ENCODE measurements around the gene GPR78. TPM values are rescaled to one million over a fixed set of nuclear protein-coding genes. Genes with fewer than 3 reads are reported as not detected.

GPR78 gene
- total and polyA plus RNA-seq, 2 of the 8 experiments (the other 6 are each of a cell fraction or from before 2014, with no cell fraction given) = 1.0 to 3.0 TPM

DNA sequence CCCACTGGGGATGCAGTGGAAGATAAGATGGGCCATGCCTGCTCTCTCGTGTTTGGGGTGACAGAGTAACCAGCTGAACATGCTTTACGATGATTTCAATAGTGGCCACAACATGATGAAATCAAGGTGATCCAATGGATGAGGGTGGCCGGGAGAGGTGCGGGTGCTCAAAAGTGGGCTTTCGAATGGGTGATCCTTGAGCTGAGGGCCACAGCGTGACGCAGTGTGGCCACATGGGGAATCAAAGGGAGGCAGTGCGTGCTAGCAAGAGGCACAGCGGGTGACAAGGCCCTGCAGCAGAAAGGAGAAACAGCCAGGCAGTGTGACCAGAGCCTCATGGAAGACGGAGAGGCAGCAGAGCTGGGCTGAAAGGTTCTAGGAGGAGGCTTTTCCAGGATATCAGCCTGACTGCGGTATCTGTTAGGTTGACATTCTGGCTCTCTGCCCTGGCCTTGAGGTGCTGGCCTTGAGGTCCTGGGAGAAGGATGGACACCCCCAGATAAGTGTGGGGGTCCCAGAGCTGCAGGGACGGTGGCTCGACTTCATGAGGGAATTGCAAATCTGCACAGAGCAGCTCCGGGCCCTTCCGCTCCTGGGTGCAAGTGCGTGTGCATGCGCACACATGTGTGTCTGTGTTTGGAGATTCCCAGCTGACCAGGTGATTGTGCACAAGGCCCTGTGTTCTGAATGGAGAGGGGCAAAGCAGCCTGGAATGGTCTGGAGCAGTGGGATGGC, 38.0 kb upstream of the GPR78 start:
- H4K8ac ChIP-seq (ENCODE audit: extremely low read depth, insufficient read depth, low read length) = no peak overlapping the region
- no peak overlapping the region for H3K27ac ChIP-seq (ENCODE audit: low read depth, low read length)
- 0 out of 2 replicates have a peak overlapping the region, but pooled peaks have one; percentile 23 for H2BK12ac ChIP-seq (ENCODE audit: low read depth, low read length)
- H3K18ac ChIP-seq (ENCODE audit: extremely low read depth, low read length) = no peak overlapping the region
- H3K36me3 ChIP-seq (ENCODE audit: control insufficient read depth in 2 of 4, insufficient read depth in 4 of 4, low read length in 3 of 4) = no peaks in the 10 kb centered on the region
- peak overlapping the region; percentile 25 for H4K91ac ChIP-seq (replicated peaks; ENCODE audit: insufficient read length, low read length)
- no peak overlapping the region for H3K9ac ChIP-seq (replicated peaks in 1 of 4; ENCODE audit: extremely low read depth in 1 of 4, low read depth in 3 of 4, low read length in 3 of 4)
- H3K79me2 ChIP-seq (ENCODE audit: control insufficient read depth in 1 of 2, insufficient read depth in 2 of 2, low read length in 2 of 2) = no peaks in the 10 kb centered on the region
- CTCF ChIA-PET (ENCODE audit: partially characterized antibody) = interaction anchor here (0.8 to 14.7 kb wide), 10 partner anchors 10 to 71 kb away, joined by 3 to 237 read pairs (median 4); no protein-coding TSS in a partner anchor
- peak overlapping the region; percentile 28 for H2BK120ac ChIP-seq (replicated peaks; ENCODE audit: low read depth, low read length)
- H3K4ac ChIP-seq (replicated peaks; ENCODE audit: insufficient read length, low read depth, low read length) = no peak overlapping the region
- 0 out of 2 replicates have a peak overlapping the region, but pooled peaks have one; percentile 83 for H2BK20ac ChIP-seq (ENCODE audit: low read length)
- H3K23me2 ChIP-seq (ENCODE audit: low read depth, low read length) = no peaks in the 10 kb centered on the region
- no peak overlapping the region for H2AFZ ChIP-seq (ENCODE audit: low read length)
- H4K5ac ChIP-seq (ENCODE audit: insufficient read length, low read depth, low read length) = no peak overlapping the region
- DNase-seq (ENCODE audit: low read depth in 1 of 2, low spot score in 2 of 2) (no peak), FAIRE-seq (no peak)
- no peaks in the 10 kb centered on the region for H3K9me3 ChIP-seq (ENCODE audit: insufficient read depth in 2 of 2, low read depth in 1 of 2, low read length in 1 of 2)
- no peak overlapping the region for H3K56ac ChIP-seq (replicated peaks; ENCODE audit: insufficient read length, low read depth, low read length)
- H3K23ac ChIP-seq (ENCODE audit: insufficient read length) = no peak overlapping the region
- no peaks in the 10 kb centered on the region for H4K20me1 ChIP-seq (replicated peaks in 1 of 2; ENCODE audit: control insufficient read depth in 1 of 2, insufficient read depth in 2 of 2, low read length in 2 of 2)
- H3K4me3 ChIP-seq (ENCODE audit: extremely low read depth in 1 of 4, insufficient read depth in 2 of 4, low read depth in 3 of 4, low read length in 4 of 4) = no peak overlapping the region
- no peak overlapping the region for H3K4me2 ChIP-seq (ENCODE audit: insufficient read depth in 1 of 2, low read depth in 2 of 2, low read length in 2 of 2)
- peaks cover 0 to 13% (median 2%) of the 10 kb centered on the region in 4 experiments; a peak in 4 of 7 replicates for H3K4me1 ChIP-seq (replicated peaks in 1 of 4; ENCODE audit: control insufficient read depth in 3 of 4, insufficient read depth in 4 of 4, low read length in 3 of 4)
- TF ChIP-seq GTF2F1 (IDR thresholded peaks at IDR 0.05; ENCODE audit: borderline replicate concordance, low read depth, low read length) (no peak), JUND (IDR thresholded peaks at IDR 0.05; ENCODE audit: low read length) (no peak), RNF2 (IDR thresholded peaks at IDR 0.05; ENCODE audit: borderline replicate concordance, low read depth, low read length, missing control alignments, poor library complexity, severe bottlenecking) (no peak)
- no peaks in the 10 kb centered on the region; a peak in 2 of 7 replicates for H3K27me3 ChIP-seq (replicated peaks in 1 of 4; ENCODE audit: control insufficient read depth in 3 of 4, extremely low read depth in 1 of 4, insufficient read depth in 3 of 4, low read length in 3 of 4)
- WGBS, 2 experiments (ENCODE audit: extremely low coverage in 1 of 2, insufficient coverage in 1 of 2, insufficient read length in 1 of 2, insufficient replicate concordance in 2 of 2, low coverage in 1 of 2, low lambda C conversion rate in 2 of 2, missing lambda C conversion rate in 1 of 2) = 92% methylated on average over 17 of the region's 17 CpGs; no CpG with 5 or more reads in 1 of the 2 experiments
- H2BK5ac ChIP-seq (ENCODE audit: low read depth, low read length) = no peak overlapping the region; the same call in 1 of the 2 replicates
- POLR2A ChIA-PET (ENCODE audit: partially characterized antibody) = no interaction called here
- H3K14ac ChIP-seq (ENCODE audit: insufficient read length) = no peak overlapping the region
- H2BK15ac ChIP-seq (ENCODE audit: low read length) = 0 out of 2 replicates have a peak overlapping the region, but pooled peaks have one; percentile 88
- H3K79me1 ChIP-seq (ENCODE audit: low read depth, low read length) = no peaks in the 10 kb centered on the region
- 0 out of 2 replicates have a peak overlapping the region, but pooled peaks have one; percentile 59 for H2AK5ac ChIP-seq (ENCODE audit: low read depth, low read length)

Data from H1 (cell line).